HG02970 (cell line): Measurements from ENCODE around the gene PNLIPRP3.
A peak's percentile ranks its signal among the peaks of the same experiment; 100 is the strongest.
"Not testable (repeated sequence)": the region's sequence is repeated elsewhere in the genome, so short reads cannot be mapped to it uniquely, and the experiment has no call there.

Experiments
- ATAC-seq: cut with Tn5 transposase; IDR thresholded peaks from one replicate; pipeline ENCODE4 v1.9.1; 2021; ENCODE audit warnings: mild to moderate bottlenecking, moderate library complexity, moderate number of reproducible peaks; ENCODE audit not compliant: unreplicated experiment, low FRiP score

PNLIPRP3 gene

GRCh38 chr10:116427671-116428070 is at the start of gene PNLIPRP3:
Gene PNLIPRP3, plus strand, starts transcription at chr10:116427847. Its CDS starts 166 bp downstream, at chr10:116428013.
- no peak for ATAC-seq

GRCh38 chr10:116382290-116382689 is 45.4 kb upstream of the PNLIPRP3 start:
- no peak for ATAC-seq

- no peak for ATAC-seq
Measured at GRCh38 chr10:116385311-116385710, 42.3 kb upstream of the PNLIPRP3 start.

- peak; percentile 49 for ATAC-seq
Measured at GRCh38 chr10:116385994-116386809, 41.4 kb upstream of the PNLIPRP3 start.

- ATAC-seq: not testable (repeated sequence)
Measured at GRCh38 chr10:116393246-116393831, 34.3 kb upstream of the PNLIPRP3 start.

GRCh38 chr10:116395223-116395985 is 32.2 kb upstream of the PNLIPRP3 start:
- ATAC-seq: no peak

GRCh38 chr10:116398224-116398623 is 29.4 kb upstream of the PNLIPRP3 start:
- no peak for ATAC-seq

- no peak for ATAC-seq
Measured at GRCh38 chr10:116402858-116403257, 24.8 kb upstream of the PNLIPRP3 start.

- no peak for ATAC-seq
Measured at GRCh38 chr10:116403740-116404250, 23.9 kb upstream of the PNLIPRP3 start.

GRCh38 chr10:116408719-116409118 is 18.9 kb upstream of the PNLIPRP3 start:
- ATAC-seq: no peak

GRCh38 chr10:116410351-116410750 is 17.3 kb upstream of the PNLIPRP3 start:
- ATAC-seq: no peak

- ATAC-seq: no peak
Measured at GRCh38 chr10:116417821-116418220, 9.8 kb upstream of the PNLIPRP3 start.

- no peak for ATAC-seq
Measured at GRCh38 chr10:116418389-116418788, 9.3 kb upstream of the PNLIPRP3 start.

- ATAC-seq: no peak
Measured at GRCh38 chr10:116421815-116422214, 5.8 kb upstream of the PNLIPRP3 start.

- ATAC-seq: no peak
Measured at GRCh38 chr10:116429288-116429977, 1.8 kb downstream of the PNLIPRP3 start.

GRCh38 chr10:116430288-116430687 is 2.6 kb downstream of the PNLIPRP3 start:
- ATAC-seq: no peak

GRCh38 chr10:116431598-116431997 is 4.0 kb downstream of the PNLIPRP3 start:
- ATAC-seq: no peak

GRCh38 chr10:116437076-116437692 is 9.5 kb downstream of the PNLIPRP3 start:
- ATAC-seq: no peak

- no peak for ATAC-seq
Measured at GRCh38 chr10:116440330-116441030, 12.8 kb downstream of the PNLIPRP3 start.
